IMR-90 (cell line): ENCODE measurements around the gene RUSF1.

Source experiments
- CEBPB ChIP-seq: IDR thresholded peaks from 2 replicates; pipeline ENCODE4 v1.6.1; 2012; ENCODE audit warnings: low read depth, low read length, improper control_type of control experiment
- CTCF ChIP-seq: conservative IDR thresholded peaks from 2 replicates; pipeline ENCODE4 v1.5.1; 2012; ENCODE audit warnings: mild to moderate bottlenecking, low read depth, low read length, improper control_type of control experiment
- FOS ChIP-seq: fragments of 150-350 bp; IDR thresholded peaks from 2 replicates; pipeline ENCODE4 v1.6.1; 2016; ENCODE audit warnings: low read depth, low read length
- MAFK ChIP-seq: IDR thresholded peaks from 2 replicates; pipeline ENCODE4 v1.6.1; 2012; ENCODE audit warnings: low read depth, low read length, improper control_type of control experiment
- MXI1 ChIP-seq: IDR thresholded peaks from 2 replicates; pipeline ENCODE4 v1.6.1; 2012; ENCODE audit warnings: low read depth, mild to moderate bottlenecking, low read length, moderate library complexity, borderline replicate concordance
- POLR2A ChIP-seq: IDR thresholded peaks from 2 replicates; pipeline ENCODE4 v1.6.1; 2012; ENCODE audit warnings: mild to moderate bottlenecking, low read depth, low read length
- RCOR1 ChIP-seq: IDR thresholded peaks from 2 replicates; pipeline ENCODE4 v1.6.1; 2012; ENCODE audit warnings: mild to moderate bottlenecking, low read length, improper control_type of control experiment; ENCODE audit not compliant: insufficient replicate concordance
- RFX5 ChIP-seq: IDR thresholded peaks from 2 replicates; pipeline ENCODE4 v1.8.0; 2012; ENCODE audit warnings: low read depth, mild to moderate bottlenecking, low read length, moderate library complexity
- SMC3 ChIP-seq: fragments of 150-350 bp; IDR thresholded peaks from 2 replicates; pipeline ENCODE4 v1.6.1; 2016; ENCODE audit warnings: low read depth, mild to moderate bottlenecking, antibody characterized with exemption, low read length, moderate library complexity
- USF2 ChIP-seq: fragments of 150-350 bp; IDR thresholded peaks from 2 replicates; pipeline ENCODE4 v1.6.1; 2017; ENCODE audit warnings: mild to moderate bottlenecking, antibody characterized with exemption, low read length, low read depth

GRCh38 chr16:31467858-31468257 is 40.3 kb downstream of the RUSF1 start:
- TF ChIP-seq CTCF (no peak), RCOR1 (no peak), POLR2A (no peak), SMC3 (no peak), MXI1 (no peak), MAFK (no peak), FOS (no peak), CEBPB (no peak), USF2 (no peak), RFX5 (no peak)
